Brain microvascular endothelial cell (primary cell): ENCODE data around the gene DHRS7B.
"Not testable (repeated sequence)": the region's sequence is repeated elsewhere in the genome, so short reads cannot be mapped to it uniquely, and the experiment has no call there.

ENCODE experiments used
- DNase-seq: peaks from one replicate; pipeline ENCODE4 v3.0.0-alpha.2; 2020
- H3K27ac ChIP-seq: fragments of 250-450 bp; sonication (Bioruptor Pico); 2 replicates; pipeline ENCODE4 v1.5.1; 2020; ENCODE audit warnings: mild to moderate bottlenecking, moderate library complexity
- H3K27me3 ChIP-seq: fragments of 250-450 bp; sonication (Bioruptor Pico); replicated peaks from 2 replicates; pipeline ENCODE4 v1.5.1; 2020; ENCODE audit warnings: mild to moderate bottlenecking
- H3K36me3 ChIP-seq: fragments of 250-450 bp; sonication (Bioruptor Pico); replicated peaks from 2 replicates; pipeline ENCODE4 v1.5.1; 2020; ENCODE audit warnings: mild to moderate bottlenecking
- H3K4me3 ChIP-seq: 2 replicates; pipeline ENCODE4 v1.5.1; 2011; ENCODE audit warnings: low read depth, mild to moderate bottlenecking, control low read depth, low read length, moderate library complexity
- CTCF ChIP-seq: IDR thresholded peaks from 2 replicates; pipeline ENCODE4 v1.5.1; 2011; ENCODE audit warnings: low read depth, mild to moderate bottlenecking, moderate library complexity, low read length, control low read depth, inconsistent platforms; ENCODE audit errors: missing control alignments
- in situ Hi-C: cut with HindIII; loops from 2 replicates; pipeline ENCODE4 v1.10.0; 2017; ENCODE audit warnings: low sequenced_read_pairs, low pct_ligation_motif_present

Gene DHRS7B

GRCh38 chr17:21119247-21119918 is 7.4 kb upstream of the DHRS7B start:
- peak; percentile 52 for DNase-seq
- H3K27me3 ChIP-seq = no peaks in the 10 kb centered on the region
- in situ Hi-C loops = no loop called here
- TF ChIP-seq CTCF = peak; percentile 94
- no peak overlapping the region for H3K27ac ChIP-seq
- no peaks in the 10 kb centered on the region for H3K36me3 ChIP-seq
- no peak overlapping the region for H3K4me3 ChIP-seq

- in situ Hi-C loops = no loop called here
- Histone ChIP-seq H3K4me3 (no peak overlapping the region), H3K27ac (no peak overlapping the region), H3K27me3 (no peaks in the 10 kb centered on the region), H3K36me3 (no peaks in the 10 kb centered on the region)
- DNase-seq = no peak
- TF ChIP-seq CTCF = no peak
These were observed 6.9 kb upstream of the DHRS7B start for GRCh38 chr17:21119919-21120249.

- no peak for TF ChIP-seq CTCF
- Histone ChIP-seq H3K4me3 (no peak overlapping the region), H3K36me3 (no peaks in the 10 kb centered on the region), H3K27ac (no peak overlapping the region), H3K27me3 (no peaks in the 10 kb centered on the region)
- DNase-seq = no peak
- in situ Hi-C loops = no loop called here
These were observed 2.7 kb upstream of the DHRS7B start for GRCh38 chr17:21124086-21124485.

GRCh38 chr17:21124517-21124916 is 2.2 kb upstream of the DHRS7B start:
- DNase-seq, H3K27ac ChIP-seq, in situ Hi-C loops, H3K36me3 ChIP-seq, H3K4me3 ChIP-seq, H3K27me3 ChIP-seq: not testable (repeated sequence)

GRCh38 chr17:21125862-21126261 is 902 bp upstream of the DHRS7B start:
- Histone ChIP-seq H3K27me3 (no peaks in the 10 kb centered on the region), H3K4me3 (no peak overlapping the region), H3K27ac (no peak overlapping the region), H3K36me3 (no peaks in the 10 kb centered on the region)
- no peak for DNase-seq
- TF ChIP-seq CTCF = no peak
- in situ Hi-C loops = no loop called here

- no peaks in the 10 kb centered on the region for H3K27me3 ChIP-seq
- TF ChIP-seq CTCF = no peak
- in situ Hi-C loops = no loop called here
- no peaks in the 10 kb centered on the region for H3K36me3 ChIP-seq
- no peak for DNase-seq
- H3K4me3 ChIP-seq = peak overlapping the region; percentile 95
- H3K27ac ChIP-seq = no peak overlapping the region
These were observed 829 bp downstream of the DHRS7B start for GRCh38 chr17:21127509-21128077.
